Measurements from ENCODE around the gene VEPH1.

The VEPH1 gene

DNA sequence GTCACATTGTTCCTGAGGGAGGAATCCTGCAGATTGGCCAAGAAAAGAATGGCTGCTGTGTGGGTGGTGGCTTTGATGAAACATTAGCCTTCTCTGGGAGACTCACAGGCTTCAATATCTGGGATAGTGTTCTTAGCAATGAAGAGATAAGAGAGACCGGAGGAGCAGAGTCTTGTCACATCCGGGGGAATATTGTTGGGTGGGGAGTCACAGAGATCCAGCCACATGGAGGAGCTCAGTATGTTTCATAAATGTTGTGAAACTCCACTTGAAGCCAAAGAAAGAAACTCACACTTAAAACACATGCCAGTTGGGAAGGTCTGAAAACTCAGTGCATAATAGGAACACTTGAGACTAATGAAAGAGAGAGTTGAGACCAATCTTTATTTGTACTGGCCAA, 60.5 kb downstream of the VEPH1 start:
- DNase-seq (ENCODE audit: low read depth), result no peak
- no peak overlapping the region for H3K4me3 ChIP-seq (ENCODE audit: low read depth, low read length)
- TF ChIP-seq, protein P1, sequence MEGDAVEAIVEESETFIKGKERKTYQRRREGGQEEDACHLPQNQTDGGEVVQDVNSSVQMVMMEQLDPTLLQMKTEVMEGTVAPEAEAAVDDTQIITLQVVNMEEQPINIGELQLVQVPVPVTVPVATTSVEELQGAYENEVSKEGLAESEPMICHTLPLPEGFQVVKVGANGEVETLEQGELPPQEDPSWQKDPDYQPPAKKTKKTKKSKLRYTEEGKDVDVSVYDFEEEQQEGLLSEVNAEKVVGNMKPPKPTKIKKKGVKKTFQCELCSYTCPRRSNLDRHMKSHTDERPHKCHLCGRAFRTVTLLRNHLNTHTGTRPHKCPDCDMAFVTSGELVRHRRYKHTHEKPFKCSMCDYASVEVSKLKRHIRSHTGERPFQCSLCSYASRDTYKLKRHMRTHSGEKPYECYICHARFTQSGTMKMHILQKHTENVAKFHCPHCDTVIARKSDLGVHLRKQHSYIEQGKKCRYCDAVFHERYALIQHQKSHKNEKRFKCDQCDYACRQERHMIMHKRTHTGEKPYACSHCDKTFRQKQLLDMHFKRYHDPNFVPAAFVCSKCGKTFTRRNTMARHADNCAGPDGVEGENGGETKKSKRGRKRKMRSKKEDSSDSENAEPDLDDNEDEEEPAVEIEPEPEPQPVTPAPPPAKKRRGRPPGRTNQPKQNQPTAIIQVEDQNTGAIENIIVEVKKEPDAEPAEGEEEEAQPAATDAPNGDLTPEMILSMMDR (IDR thresholded peaks at IDR 0.05; ENCODE audit: insufficient read depth, low read depth, low read length, missing control alignments), result no peak

DNA sequence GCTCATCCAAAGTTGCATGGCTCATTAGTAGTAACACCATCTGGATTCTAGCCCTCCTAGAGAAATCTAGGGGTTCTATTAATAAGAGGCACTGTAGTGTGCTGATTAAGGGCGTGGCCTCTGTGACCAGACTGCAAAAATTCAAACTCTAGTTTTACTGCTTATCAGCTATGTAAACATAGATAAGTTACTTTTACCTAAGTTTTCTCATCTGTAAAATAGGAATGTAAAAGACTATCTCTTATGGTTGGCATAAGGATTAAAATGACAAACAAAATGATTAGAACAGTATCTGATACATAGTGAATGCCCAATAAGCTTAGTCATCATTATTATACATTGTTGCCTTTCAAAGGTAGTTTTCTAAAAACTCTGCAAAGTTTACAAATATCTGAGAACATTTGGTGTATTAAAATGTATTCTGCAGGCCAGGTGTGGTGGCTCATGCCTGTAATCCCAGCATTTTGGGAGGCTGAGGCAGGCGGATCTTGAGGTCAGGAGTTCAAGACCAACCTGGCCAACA, 62.1 kb downstream of the VEPH1 start:
- no peak overlapping the region for H3K4me3 ChIP-seq (ENCODE audit: low read depth, low read length)
- DNase-seq (ENCODE audit: low read depth), result no peak
- TF ChIP-seq, protein P1 (IDR thresholded peaks at IDR 0.05; ENCODE audit: insufficient read depth, low read depth, low read length, missing control alignments), result no peak

DNA sequence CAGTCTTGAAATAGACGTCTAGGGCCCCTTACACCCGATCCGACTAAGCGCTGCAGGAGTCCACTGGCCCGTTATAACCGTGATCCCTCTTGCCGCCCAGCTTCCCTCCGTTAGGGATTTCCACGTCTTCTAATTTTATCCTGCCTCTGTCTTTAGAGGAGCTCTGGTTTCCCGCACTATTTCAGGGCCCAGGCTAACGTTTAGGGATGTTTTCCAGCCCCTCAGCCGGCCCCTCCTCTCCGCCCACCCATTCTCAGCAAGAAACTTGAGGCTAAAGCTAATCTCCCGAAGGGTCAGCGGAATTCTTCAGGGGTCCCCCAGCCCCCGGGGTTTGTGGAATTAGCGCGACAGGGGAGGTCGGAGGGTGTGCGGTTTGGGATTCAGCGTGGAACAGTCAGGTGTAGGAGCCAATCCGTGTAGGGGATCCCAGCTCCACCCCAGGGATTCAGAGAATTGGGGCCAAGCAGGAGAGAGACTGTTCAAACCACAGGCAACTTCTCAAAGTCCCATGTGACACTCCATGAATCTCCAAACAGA, 65.0 kb downstream of the VEPH1 start:
- DNase-seq (ENCODE audit: low read depth), result no peak
- peak overlapping the region; percentile 23 for H3K4me3 ChIP-seq (ENCODE audit: low read depth, low read length)
- TF ChIP-seq, protein P1 (IDR thresholded peaks at IDR 0.05; ENCODE audit: insufficient read depth, low read depth, low read length, missing control alignments), result no peak

DNA sequence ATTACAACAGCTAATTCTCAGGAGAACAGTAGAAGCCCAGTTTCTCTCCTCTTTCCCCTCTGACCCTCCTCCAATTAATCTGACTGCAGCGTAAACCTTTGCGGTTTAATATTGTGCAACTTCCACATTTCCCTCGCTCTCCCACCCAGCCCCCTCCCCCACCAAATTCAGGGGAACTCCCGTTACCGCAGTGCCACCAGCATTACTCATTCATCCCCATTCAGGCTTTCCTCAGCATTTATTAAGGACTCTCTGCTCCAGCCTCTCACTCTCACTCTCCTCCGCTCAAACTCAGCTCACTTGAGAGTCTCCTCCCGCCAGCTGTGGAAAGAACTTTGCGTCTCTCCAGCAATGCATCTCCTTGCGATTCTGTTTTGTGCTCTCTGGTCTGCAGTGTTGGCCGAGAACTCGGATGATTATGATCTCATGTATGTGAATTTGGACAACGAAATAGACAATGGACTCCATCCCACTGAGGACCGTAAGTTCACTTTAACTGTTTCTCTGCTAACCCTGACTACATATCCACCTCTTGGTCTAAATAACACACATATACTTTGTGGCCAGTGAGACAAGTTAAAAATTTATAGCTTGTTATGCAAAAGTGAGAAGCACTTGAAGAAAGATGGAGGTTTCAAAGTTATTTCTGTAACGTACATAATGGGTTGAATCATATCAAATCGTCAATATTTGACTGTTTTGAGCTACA, 66.5 kb downstream of the VEPH1 start, which contains the start of gene PTX3:
TSS of gene PTX3 (plus strand) at position 268 of the 709 bp plus-strand sequence. CDS start at position 352, 84 bp downstream.
- no peak for DNase-seq (ENCODE audit: low read depth)
- H3K4me3 ChIP-seq (ENCODE audit: low read depth, low read length), result peak within 1 kb of the TSS; percentile 23; the same call in 1 of the 2 replicates
- TF ChIP-seq, protein P1 (IDR thresholded peaks at IDR 0.05; ENCODE audit: insufficient read depth, low read depth, low read length, missing control alignments), result no peak

DNA sequence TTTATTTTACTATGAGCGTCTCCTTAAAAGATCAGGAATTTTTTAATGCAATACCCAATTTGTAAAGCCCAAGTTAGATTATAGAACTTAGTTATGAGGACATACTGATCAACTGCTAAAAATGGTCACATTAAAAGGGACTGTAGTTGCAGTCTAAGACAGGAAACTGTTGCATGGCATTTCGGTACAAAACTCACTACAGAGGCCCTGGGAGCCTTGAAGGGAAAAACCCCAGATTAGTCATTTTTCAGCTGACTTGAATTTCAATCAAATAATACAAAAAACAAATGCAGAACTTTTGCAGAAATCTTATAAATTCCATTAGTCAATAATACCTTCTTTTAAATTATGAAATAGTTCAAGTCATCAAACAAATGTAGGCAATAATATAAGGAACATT, 73.5 kb downstream of the VEPH1 start:
- DNase-seq (ENCODE audit: low read depth), result peak; percentile 7
- TF ChIP-seq, protein P1 (IDR thresholded peaks at IDR 0.05; ENCODE audit: insufficient read depth, low read depth, low read length, missing control alignments), result no peak
- no peak overlapping the region for H3K4me3 ChIP-seq (ENCODE audit: low read depth, low read length)

DNA sequence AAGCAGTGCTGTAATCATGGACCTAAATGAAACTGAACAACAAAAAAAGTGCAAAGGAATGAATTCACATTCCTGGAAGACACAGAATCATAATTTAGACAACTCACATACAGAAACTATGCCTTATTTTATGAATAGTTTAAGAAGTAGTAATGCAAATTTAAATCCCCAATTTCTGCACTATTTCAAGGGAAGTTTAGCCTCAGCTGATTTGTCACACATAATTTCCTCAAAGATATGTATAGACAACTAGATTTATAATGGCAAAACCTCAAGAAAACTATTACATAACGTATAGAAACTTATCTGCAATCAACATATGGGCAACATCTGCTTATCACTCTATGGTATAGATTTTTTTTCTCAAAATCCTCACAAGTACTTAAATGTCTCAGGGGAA, 74.4 kb downstream of the VEPH1 start:
- TF ChIP-seq, protein P1 (IDR thresholded peaks at IDR 0.05; ENCODE audit: insufficient read depth, low read depth, low read length, missing control alignments), result no peak
- no peak overlapping the region for H3K4me3 ChIP-seq (ENCODE audit: low read depth, low read length)
- DNase-seq (ENCODE audit: low read depth), result no peak
